NCI-H1105 (cell line): ENCODE data around the gene UNC5C.

Experiments
- DNase-seq: peaks from one replicate; lab custom pipeline; 2025; lab: John Stamatoyannopoulos, UW

The UNC5C gene

GRCh38 chr4:95348418-95348817, 200.4 kb downstream of the UNC5C start:
- no peak for DNase-seq

DNA sequence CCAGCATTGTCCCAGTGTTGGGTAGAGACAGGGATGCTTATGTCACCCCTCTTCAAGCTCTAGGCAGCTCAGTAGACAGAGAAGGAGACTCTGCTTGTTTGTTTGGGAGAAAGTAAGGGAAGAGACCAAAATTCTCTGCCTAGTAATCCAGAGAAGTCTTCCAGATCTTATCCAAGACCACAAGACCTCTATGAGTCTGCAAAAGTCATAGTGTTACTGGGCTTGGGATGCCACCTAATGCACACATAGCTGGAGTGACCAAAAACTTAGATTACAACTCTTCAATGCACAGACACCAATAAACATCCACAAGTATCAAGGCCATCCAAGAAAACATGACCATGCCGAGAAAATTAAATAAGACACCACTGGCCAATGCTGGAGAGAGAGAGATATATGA, 205.5 kb downstream of the UNC5C start:
- no peak for DNase-seq

- DNase-seq: no peak
Observed at GRCh38 chr4:95340191-95340590, 208.6 kb downstream of the UNC5C start.

GRCh38 chr4:95325665-95326064, 223.1 kb downstream of the UNC5C start:
- DNase-seq: no peak

DNA sequence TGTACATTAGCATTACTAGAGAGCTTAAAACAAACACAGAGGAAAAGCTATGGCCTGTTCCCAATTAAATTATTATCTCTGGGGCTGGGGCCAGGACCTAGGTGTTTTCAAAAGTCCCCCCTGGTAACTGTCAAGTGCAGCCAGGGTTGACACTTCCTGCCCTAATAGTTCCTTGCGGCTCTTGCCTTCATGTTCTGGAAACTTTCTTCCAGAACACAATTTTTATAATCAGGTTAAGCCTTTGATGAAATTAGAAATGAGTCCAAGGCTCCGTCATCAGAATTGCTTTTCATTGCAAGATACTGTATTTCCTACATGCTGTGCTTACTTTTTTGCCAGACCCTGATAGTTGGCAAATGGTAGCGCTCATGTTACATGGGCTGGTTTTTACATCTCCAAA, 229.6 kb downstream of the UNC5C start:
- DNase-seq: no peak

GRCh38 chr4:95318483-95318882, 230.3 kb downstream of the UNC5C start:
- DNase-seq: no peak

DNA sequence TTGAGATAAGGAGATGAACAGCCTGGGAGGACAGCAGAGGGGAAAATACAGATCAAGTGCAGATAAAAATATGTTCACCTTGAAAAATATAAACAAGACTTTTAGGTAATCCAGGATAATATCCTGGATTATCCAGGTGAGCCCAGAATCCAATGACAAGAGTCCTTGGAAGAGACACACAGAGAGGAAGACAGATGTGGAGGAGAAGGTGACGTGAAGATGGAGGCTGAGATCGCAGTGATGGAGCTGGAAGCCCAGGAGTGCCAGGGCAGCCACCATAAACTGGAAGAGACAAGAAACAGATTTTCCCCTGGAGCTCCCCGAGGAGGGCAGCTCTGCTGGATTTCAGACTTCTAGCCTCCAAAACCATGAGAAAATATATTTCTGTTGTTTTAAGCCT, 230.7 kb downstream of the UNC5C start:
- DNase-seq: no peak

- DNase-seq: peak; percentile 29
Observed at GRCh38 chr4:95317085-95317793, 231.5 kb downstream of the UNC5C start.

DNA sequence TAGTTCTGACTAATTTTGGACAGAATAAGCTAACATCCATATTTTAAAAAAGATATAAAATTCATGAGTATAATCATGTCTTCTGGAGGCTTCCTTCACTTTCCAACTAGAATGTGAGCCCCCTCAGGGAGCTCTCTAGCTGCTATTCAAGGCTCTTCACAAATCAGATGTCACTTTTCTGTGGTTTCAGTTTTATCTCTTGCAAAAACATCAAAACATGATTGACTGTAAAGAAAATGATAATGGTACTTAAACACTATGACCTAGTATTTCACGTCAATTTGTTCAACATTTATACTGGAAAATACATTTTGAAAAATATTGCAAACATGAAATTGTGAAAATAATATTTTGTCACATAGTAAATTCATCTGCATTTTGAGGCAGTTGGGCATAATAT, 234.2 kb downstream of the UNC5C start:
- DNase-seq: no peak

- no peak for DNase-seq
Observed at GRCh38 chr4:95304898-95305297, 243.9 kb downstream of the UNC5C start.

- no peak for DNase-seq
Observed at GRCh38 chr4:95300304-95300703, 248.5 kb downstream of the UNC5C start.

DNA sequence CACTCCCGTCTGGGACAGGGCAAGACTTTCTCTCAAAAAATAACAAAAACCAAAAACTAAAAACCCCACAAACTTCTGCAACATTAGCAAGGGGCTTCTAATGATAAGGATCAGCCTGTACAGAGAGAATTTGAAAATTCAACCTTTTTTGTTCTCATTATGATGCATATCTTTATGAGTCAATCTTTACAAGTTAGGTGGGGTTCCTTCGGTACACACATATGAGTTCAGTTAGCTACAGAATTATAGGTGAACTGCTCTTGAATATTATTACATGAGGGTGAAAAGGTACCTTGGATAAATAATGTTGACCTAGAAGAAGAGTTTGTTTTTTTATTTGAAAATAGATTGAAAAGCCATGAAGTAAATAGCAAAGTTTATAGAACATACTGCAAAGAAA, 252.7 kb downstream of the UNC5C start:
- DNase-seq: no peak

DNA sequence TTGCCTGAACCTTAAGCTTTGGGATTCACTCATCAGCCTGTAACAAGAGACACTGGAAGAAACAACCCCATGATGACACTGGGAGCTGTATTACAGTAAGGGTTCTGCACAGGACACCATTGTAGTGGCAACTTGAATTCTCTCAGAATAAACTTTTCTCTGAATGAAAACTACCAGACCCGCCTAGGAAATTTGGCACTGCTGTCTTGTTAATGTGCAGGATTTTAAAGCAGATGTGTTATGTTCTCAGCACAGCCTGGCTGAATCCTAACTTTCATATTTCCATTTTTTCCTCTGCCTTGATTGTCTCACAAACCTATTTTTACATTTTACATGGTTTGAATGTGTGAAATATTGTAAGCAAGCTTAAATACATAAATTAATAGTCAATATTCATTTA, 253.6 kb downstream of the UNC5C start:
- no peak for DNase-seq

GRCh38 chr4:95294321-95294720, 254.5 kb downstream of the UNC5C start:
- DNase-seq: no peak

GRCh38 chr4:95293014-95293413, 255.8 kb downstream of the UNC5C start:
- DNase-seq: no peak

- no peak for DNase-seq
Observed at GRCh38 chr4:95290702-95291101, 258.1 kb downstream of the UNC5C start.

DNA sequence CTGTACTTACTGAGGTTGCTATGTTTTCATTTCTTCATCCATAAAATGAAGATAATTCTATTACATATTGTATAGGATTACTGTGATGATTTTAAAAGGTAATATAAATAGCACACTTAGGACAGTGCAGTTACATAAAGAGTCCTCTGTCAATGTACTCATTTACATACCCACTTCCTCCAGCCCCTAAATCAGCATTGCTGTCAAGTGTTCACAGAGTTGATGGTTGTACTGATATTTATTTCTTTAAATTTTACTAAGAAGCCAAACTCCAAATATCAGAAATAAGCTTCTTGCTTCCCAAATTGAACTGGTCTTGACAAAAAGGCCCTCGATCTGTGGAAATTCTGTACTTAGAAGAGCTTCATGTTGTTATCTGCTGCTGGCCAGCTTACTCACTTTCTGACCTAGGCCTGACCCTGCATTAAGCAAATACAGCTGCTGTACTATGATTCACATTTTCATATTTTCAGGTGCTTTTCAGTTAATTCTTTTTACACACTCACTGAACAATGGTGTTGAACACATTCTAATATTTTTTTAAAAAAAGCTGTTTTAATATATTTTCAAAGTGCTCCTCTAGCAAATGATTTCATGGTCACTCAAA, 259.6 kb downstream of the UNC5C start:
- no peak for DNase-seq

DNA sequence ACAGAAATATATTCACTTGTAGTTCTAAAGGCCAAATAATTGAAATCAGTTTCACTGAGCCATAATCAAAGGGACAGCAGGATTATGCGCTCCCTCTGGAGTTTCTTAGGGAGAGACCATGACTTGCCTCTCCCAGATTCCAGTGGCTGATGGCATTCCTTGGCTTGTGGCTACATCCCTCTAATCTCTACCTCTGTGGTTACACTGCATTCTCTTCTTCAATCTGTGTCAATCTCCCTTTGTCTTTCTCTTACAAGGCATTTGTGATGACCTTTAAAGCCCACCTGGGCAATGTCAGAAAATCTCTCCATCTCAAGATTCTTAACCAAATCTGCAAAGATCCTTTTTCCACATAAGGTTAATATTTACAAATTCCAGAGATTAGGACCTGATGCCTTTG, 260.2 kb downstream of the UNC5C start:
- no peak for DNase-seq

DNA sequence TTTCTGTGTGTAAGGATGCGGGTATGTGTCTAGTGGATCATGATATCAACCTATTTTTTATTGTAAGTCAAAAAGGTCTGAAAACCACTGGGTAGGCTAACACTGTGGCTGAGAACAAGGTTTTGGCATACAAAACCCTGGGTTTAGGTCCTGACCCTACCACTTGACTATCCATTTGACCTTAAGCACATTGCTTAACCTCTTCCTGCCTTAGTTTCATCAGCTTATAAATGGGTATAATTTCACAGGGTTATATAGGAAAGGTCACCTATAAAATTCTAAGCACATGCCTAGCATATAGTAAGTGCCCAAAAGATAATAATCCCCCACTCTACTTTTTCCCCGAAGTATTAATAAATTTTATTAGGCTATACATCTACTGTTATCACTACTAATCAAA, 263.0 kb downstream of the UNC5C start:
- no peak for DNase-seq

GRCh38 chr4:95284655-95285054, 264.1 kb downstream of the UNC5C start:
- DNase-seq: no peak

- no peak for DNase-seq
Observed at GRCh38 chr4:95283320-95283719, 265.5 kb downstream of the UNC5C start.

GRCh38 chr4:95272797-95273196, 276.0 kb downstream of the UNC5C start:
- DNase-seq: no peak

GRCh38 chr4:95272036-95272435, 276.7 kb downstream of the UNC5C start:
- no peak for DNase-seq
